Measurements from ENCODE around the gene SHC2.
A peak's percentile ranks its signal among the peaks of the same experiment; 100 is the strongest.

GRCh38 chr19:506404-507285, 45.8 kb upstream of the SHC2 start:
- TF ChIP-seq POLR2AphosphoS5 (IDR thresholded peaks at IDR 0.05; ENCODE audit: borderline replicate concordance, low read depth, low read length) (peak; percentile 34; the same call in 1 of the 2 replicates), EZH2 (IDR thresholded peaks at IDR 0.05) (no peak), FOXP2 (optimal IDR thresholded peaks at IDR 0.05; ENCODE audit: control extremely low read depth, extremely low read length, insufficient read depth) (no peak)

Data from SK-N-MC (cell line).